Liver (tissue), 9 donors: ENCODE measurements around the gene DDOST. TPM values are rescaled to one million over a fixed set of nuclear protein-coding genes. Genes with fewer than 3 reads are reported as not detected.

Source experiments
- DNase-seq: peaks from one replicate; pipeline ENCODE4 v3.0.0-alpha.2; 2017; ENCODE audit warnings: low spot score
- H3K27ac ChIP-seq, 2 donors: one replicate each; pipeline ENCODE4 v1.7.0; 2013; ENCODE audit warnings: inconsistent platforms in 2 of 2, low read length in 2 of 2, control low read depth in 1 of 2, low read depth in 1 of 2, mild to moderate bottlenecking in 1 of 2
- H3K27me3 ChIP-seq, 4 donors: one replicate each; pipeline versions ENCODE4 v1.6.1 to v1.7.0; 2013; ENCODE audit warnings: low read length in 3 of 4, inconsistent platforms in 1 of 4, mild to moderate bottlenecking in 1 of 4, moderate library complexity in 1 of 4; ENCODE audit not compliant: control insufficient read depth in 4 of 4, insufficient read depth in 4 of 4
- H3K36me3 ChIP-seq, 4 donors: one replicate each; pipeline versions ENCODE4 v1.6.1 to v1.7.0; 2013; ENCODE audit warnings: low read length in 3 of 4, mild to moderate bottlenecking in 3 of 4, low read depth in 1 of 4, moderate library complexity in 1 of 4; ENCODE audit not compliant: control insufficient read depth in 4 of 4, insufficient read depth in 3 of 4
- H3K4me1 ChIP-seq, 4 donors: one replicate each; pipeline versions ENCODE4 v1.6.1 to v1.7.0; 2013; ENCODE audit warnings: low read length in 3 of 4, mild to moderate bottlenecking in 3 of 4, moderate library complexity in 1 of 4; ENCODE audit not compliant: control insufficient read depth in 4 of 4, insufficient read depth in 4 of 4
- H3K4me3 ChIP-seq, 3 donors: one replicate each; pipeline versions ENCODE4 v1.6.1 to v1.7.0; 2013; ENCODE audit warnings: low read length in 3 of 3, control low read depth in 1 of 3, low read depth in 1 of 3, mild to moderate bottlenecking in 1 of 3
- H3K9ac ChIP-seq, 2 donors: one replicate each; pipeline ENCODE4 v1.7.0; 2013; ENCODE audit warnings: low read length in 2 of 2, mild to moderate bottlenecking in 2 of 2, moderate library complexity in 2 of 2, control low read depth in 1 of 2, low read depth in 1 of 2
- H3K9me3 ChIP-seq, 4 donors: one replicate each; pipeline versions ENCODE4 v1.6.1 to v1.7.0; 2013; ENCODE audit warnings: low read length in 3 of 4; ENCODE audit not compliant: control insufficient read depth in 4 of 4
- ATF3 ChIP-seq: IDR thresholded peaks from 2 replicates; pipeline ENCODE4 v1.6.1; 2016; ENCODE audit warnings: antibody characterized with exemption
- CTCF ChIP-seq: fragments of 150-350 bp; IDR thresholded peaks from 2 replicates; pipeline ENCODE4 v1.5.1; 2017; ENCODE audit warnings: improper control_type of control experiment, low read depth, low read length; ENCODE audit not compliant: missing input control
- EGR1 ChIP-seq, 2 donors: IDR thresholded peaks; 2 replicates each; pipeline ENCODE4 v1.6.1; 2016 to 2018; ENCODE audit warnings: antibody characterized with exemption in 2 of 2, low read depth in 2 of 2
- FOXA1 ChIP-seq: IDR thresholded peaks from 2 replicates; pipeline ENCODE4 v1.6.1; 2016; ENCODE audit warnings: antibody characterized with exemption
- FOXA2 ChIP-seq: IDR thresholded peaks from 2 replicates; pipeline ENCODE4 v1.6.1; 2016; ENCODE audit warnings: antibody characterized with exemption
- GABPA ChIP-seq, 2 donors: IDR thresholded peaks in 1 of 2; conservative IDR thresholded peaks in 1 of 2; 2 replicates each; pipeline ENCODE4 v1.6.1; 2016; ENCODE audit warnings: antibody characterized with exemption in 2 of 2, mild to moderate bottlenecking in 1 of 2, moderate library complexity in 1 of 2
- HNF4G ChIP-seq: IDR thresholded peaks from 2 replicates; pipeline ENCODE4 v1.6.1; 2016; ENCODE audit warnings: antibody characterized with exemption
- JUND ChIP-seq, 2 donors: IDR thresholded peaks; 2 replicates each; pipeline ENCODE4 v1.6.1; 2016; ENCODE audit warnings: antibody characterized with exemption in 2 of 2
- MAX ChIP-seq: IDR thresholded peaks from 2 replicates; pipeline ENCODE4 v1.6.1; 2016; ENCODE audit warnings: antibody characterized with exemption
- NR2F2 ChIP-seq: IDR thresholded peaks from 2 replicates; pipeline ENCODE4 v1.6.1; 2016; ENCODE audit warnings: antibody characterized with exemption
- RAD21 ChIP-seq, 2 donors: IDR thresholded peaks; 2 replicates each; pipeline ENCODE4 v1.6.1; 2016; ENCODE audit warnings: antibody characterized with exemption in 2 of 2, mild to moderate bottlenecking in 2 of 2
- RXRA ChIP-seq, 2 donors: IDR thresholded peaks; 2 replicates each; pipeline ENCODE4 v1.6.1; 2017 to 2018; ENCODE audit warnings: antibody characterized with exemption in 2 of 2, mild to moderate bottlenecking in 1 of 2
- SP1 ChIP-seq: IDR thresholded peaks from 2 replicates; pipeline ENCODE4 v1.6.1; 2018; ENCODE audit warnings: antibody characterized with exemption, mild to moderate bottlenecking
- TAF1 ChIP-seq: conservative IDR thresholded peaks from 2 replicates; pipeline ENCODE4 v1.6.1; 2016; ENCODE audit warnings: antibody characterized with exemption, mild to moderate bottlenecking
- ZBTB33 ChIP-seq: IDR thresholded peaks from 2 replicates; pipeline ENCODE4 v1.6.1; 2016; ENCODE audit warnings: antibody characterized with exemption
- WGBS: extraction: QIAGEN DNeasy Blood & Tissue Kit; methylation state at CpG from one replicate; pipeline ENCODE4 v1.1.7; 2013; 5-methylcytosine and 5-hydroxymethylcytosine counted together
- polyA plus RNA-seq, 2 donors: library from polyadenylated mRNA; stranded (reverse) in 1 of 2; unstranded in 1 of 2; fragments of 200-250 nt in 1 of 2; fragments of >200 nt in 1 of 2; fragmentation: Nextera tagmentation in 1 of 2; extraction: Ambion mirVana in 1 of 2; gene quantifications; one replicate each; pipeline versions ENCODE4 v1.2.1 to v1.2.3, GENCODE V29; 2013 to 2015
- total RNA-seq, 2 donors: library from RNA; depleted of rRNA; stranded (reverse); fragments of >200 nt; gene quantifications; one replicate each; pipeline ENCODE4 v1.2.3, GENCODE V29; 2014
- TF ChIP-seq, protein P1 (sequence below): IDR thresholded peaks from 2 replicates; pipeline ENCODE4 v1.6.1; 2016; ENCODE audit warnings: antibody characterized with exemption, mild to moderate bottlenecking
- donor health status: healthy.
- donor health status: healthy.
- donor health status: healthy.
- donor health status: healthy.
- donor health status: healthy.

DDOST gene
- total and polyA plus RNA-seq, 4 donors: 70.2 to 193 (median 164) TPM

GRCh38 chr1:20652300-20652699 is 8.9 kb downstream of the DDOST start:
- Histone ChIP-seq H3K9me3 (no peaks in the 10 kb centered on the region), H3K4me1 (no peaks in the 10 kb centered on the region), H3K9ac (no peak overlapping the region), H3K27me3 (no peaks in the 10 kb centered on the region), H3K36me3 (peaks cover 18 to 87% (median 64%) of the 10 kb centered on the region in 4 donors), H3K27ac (no peak overlapping the region), H3K4me3 (no peak overlapping the region)
- DNase-seq: no peak
- WGBS: 97% methylated on average over 15 of the region's 15 CpGs
- TF ChIP-seq EGR1 (IDR thresholded peaks at IDR 0.05; ENCODE audit: low read depth in 2 of 2) (no peak), GABPA (IDR thresholded peaks at IDR 0.05 in 1 of 2, conservative IDR thresholded peaks at IDR 0.05 in 1 of 2) (no peak), ZBTB33 (no peak), TAF1 (no peak), CTCF (no peak), ATF3 (no peak), HNF4G (no peak)

DNA sequence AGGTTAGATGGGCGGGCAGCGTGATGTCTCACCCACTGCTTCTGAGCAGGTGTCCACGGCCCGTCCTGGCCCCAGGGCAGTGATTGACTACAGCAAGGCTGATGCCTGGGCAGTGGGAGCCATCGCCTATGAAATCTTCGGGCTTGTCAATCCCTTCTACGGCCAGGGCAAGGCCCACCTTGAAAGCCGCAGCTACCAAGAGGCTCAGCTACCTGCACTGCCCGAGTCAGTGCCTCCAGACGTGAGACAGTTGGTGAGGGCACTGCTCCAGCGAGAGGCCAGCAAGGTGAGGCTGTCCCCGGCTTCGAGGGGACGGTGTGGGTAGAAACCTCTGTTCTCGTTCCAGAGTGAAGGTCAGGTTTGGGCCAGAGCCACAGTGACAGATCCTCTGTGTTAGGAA is 12.2 kb downstream of the DDOST start:
- H3K9ac ChIP-seq: no peak overlapping the region
- WGBS: 93% methylated on average over 15 of the region's 15 CpGs
- H3K4me3 ChIP-seq: no peak overlapping the region
- H3K27ac ChIP-seq: no peak overlapping the region
- H3K27me3 ChIP-seq: no peaks in the 10 kb centered on the region
- DNase-seq: no peak
- H3K4me1 ChIP-seq: no peaks in the 10 kb centered on the region
- H3K9me3 ChIP-seq: no peaks in the 10 kb centered on the region
- H3K36me3 ChIP-seq: peaks cover 16 to 79% (median 57%) of the 10 kb centered on the region in 4 donors
- TF ChIP-seq ZBTB33 (no peak), FOXA2 (no peak), RXRA (IDR thresholded peaks at IDR 0.05) (no peak), NR2F2 (no peak), SP1 (no peak), CTCF (no peak), EGR1 (IDR thresholded peaks at IDR 0.05; ENCODE audit: low read depth in 2 of 2) (no peak), MAX (no peak), JUND (IDR thresholded peaks at IDR 0.05) (no peak), FOXA1 (no peak), RAD21 (IDR thresholded peaks at IDR 0.05) (no peak)
- TF ChIP-seq, protein P1, sequence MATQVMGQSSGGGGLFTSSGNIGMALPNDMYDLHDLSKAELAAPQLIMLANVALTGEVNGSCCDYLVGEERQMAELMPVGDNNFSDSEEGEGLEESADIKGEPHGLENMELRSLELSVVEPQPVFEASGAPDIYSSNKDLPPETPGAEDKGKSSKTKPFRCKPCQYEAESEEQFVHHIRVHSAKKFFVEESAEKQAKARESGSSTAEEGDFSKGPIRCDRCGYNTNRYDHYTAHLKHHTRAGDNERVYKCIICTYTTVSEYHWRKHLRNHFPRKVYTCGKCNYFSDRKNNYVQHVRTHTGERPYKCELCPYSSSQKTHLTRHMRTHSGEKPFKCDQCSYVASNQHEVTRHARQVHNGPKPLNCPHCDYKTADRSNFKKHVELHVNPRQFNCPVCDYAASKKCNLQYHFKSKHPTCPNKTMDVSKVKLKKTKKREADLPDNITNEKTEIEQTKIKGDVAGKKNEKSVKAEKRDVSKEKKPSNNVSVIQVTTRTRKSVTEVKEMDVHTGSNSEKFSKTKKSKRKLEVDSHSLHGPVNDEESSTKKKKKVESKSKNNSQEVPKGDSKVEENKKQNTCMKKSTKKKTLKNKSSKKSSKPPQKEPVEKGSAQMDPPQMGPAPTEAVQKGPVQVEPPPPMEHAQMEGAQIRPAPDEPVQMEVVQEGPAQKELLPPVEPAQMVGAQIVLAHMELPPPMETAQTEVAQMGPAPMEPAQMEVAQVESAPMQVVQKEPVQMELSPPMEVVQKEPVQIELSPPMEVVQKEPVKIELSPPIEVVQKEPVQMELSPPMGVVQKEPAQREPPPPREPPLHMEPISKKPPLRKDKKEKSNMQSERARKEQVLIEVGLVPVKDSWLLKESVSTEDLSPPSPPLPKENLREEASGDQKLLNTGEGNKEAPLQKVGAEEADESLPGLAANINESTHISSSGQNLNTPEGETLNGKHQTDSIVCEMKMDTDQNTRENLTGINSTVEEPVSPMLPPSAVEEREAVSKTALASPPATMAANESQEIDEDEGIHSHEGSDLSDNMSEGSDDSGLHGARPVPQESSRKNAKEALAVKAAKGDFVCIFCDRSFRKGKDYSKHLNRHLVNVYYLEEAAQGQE: no peak
